GM18511 (cell line): Measurements from ENCODE around the gene DCUN1D1.
A peak's percentile ranks its signal among the peaks of the same experiment; 100 is the strongest.

ENCODE experiments used
- ATAC-seq: cut with Tn5 transposase; IDR thresholded peaks from one replicate; pipeline ENCODE4 v1.9.1; 2021; ENCODE audit warnings: mild to moderate bottlenecking, moderate library complexity; ENCODE audit not compliant: unreplicated experiment

The DCUN1D1 gene

DNA sequence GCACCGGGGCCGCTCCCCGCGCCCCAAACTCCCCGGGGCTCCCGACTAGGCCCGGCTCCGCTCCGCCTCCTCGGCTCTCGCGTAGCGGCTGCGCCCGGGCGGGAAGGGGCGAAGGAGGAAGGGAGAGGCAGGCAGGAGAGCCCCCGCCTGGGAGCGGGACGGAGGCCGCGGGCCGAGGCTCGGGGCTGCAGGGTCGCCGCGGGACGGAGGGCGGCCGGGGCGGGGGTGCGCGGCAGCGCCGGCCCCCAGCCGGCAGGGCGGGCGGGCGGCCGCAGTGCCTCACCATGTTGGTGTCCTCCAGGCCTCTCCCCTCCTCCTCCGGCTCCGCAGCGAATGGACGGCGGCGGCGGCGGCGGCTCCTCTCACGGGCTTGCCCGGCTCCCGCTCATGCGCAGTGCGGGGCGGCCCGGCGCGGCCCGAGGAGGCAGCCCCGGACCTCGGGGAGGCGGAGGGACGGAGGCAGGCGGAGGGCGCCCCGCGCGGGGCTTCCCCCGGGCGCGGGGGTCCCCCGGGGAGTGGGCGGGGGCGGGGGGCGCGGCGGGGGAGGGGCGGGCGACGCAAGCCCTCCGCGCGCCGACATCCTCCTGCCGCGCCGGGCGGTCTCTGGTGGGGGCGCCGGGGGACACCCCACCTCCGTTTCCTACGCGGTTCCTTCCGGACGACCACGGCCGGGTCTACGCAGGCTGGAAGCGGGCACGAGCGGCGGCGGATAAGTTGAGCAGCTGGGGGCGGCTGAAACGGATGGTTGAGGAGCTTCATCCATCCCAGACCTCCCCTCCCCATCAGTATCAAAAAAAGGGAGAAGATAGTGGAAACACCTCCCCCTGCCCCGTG, at the start of gene DCUN1D1:
Gene DCUN1D1, minus strand, starts transcription at position 335 of the 834 bp plus-strand sequence. Its CDS starts 49 bp downstream, at position 286.
- peak; percentile 86 for ATAC-seq

DNA sequence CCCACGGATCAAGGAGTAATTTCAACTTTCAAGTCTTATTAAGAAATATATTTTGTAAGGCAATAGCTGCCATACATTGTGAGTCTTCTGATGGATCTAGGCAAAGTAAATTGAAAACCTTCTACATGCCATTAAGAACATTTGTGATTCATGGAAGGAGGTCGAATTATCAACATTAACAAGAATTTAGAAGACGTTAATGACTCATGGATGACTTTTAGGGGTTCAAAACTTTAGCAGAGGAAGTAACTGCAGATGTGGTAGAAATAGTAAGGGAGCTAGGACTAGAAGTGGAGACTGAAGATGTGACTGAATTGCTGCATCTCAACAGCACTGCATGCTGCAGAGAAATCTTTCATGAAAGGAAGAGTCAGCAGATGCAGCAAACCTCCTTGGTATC, 48.1 kb upstream of the DCUN1D1 start:
- ATAC-seq: no peak

DNA sequence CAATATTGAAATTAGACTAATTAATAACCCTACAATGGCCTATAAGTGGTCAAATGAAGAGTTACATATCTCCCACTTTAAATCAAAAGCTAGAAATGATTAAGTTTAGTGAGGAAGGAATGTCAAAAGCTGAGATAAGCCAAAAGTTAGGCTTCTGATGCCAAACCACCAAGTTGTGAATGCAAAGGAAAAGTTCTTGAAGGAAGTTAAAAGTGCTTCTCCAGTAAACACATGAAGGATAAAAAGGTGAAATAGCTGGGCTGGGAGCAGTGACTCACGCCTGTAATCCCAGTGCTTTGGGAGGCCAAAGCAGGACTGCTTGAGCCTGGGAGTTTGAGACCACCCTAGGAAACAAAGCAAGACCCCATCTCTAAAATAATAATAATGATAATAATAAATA, 46.9 kb upstream of the DCUN1D1 start:
- no peak for ATAC-seq

DNA sequence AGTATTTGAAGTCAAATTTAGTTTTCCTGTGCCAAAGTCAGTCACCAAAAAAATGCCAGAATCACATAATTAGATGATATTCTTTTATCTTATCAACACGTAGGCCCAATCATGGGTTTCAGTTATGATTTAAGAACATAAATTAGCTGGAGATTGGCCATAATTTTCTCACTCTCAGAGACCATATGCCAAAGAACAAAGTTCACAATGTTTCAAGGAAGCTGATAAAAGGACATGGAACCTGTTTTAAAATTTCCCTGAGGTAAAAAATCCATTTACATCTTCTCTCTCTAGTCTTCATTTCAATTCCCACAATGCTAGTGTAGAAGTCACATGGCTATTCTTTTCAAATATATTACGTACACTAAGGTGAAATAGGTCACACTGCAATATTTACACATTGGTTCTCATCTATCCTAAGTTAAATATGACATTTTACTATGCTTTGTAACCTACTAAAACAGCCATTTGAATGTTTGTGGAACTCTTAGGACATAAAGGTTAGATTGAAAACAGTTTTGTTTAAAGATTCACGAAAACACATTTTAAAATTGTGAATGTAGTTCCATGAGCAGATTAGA, 42.7 kb upstream of the DCUN1D1 start:
- no peak for ATAC-seq

DNA sequence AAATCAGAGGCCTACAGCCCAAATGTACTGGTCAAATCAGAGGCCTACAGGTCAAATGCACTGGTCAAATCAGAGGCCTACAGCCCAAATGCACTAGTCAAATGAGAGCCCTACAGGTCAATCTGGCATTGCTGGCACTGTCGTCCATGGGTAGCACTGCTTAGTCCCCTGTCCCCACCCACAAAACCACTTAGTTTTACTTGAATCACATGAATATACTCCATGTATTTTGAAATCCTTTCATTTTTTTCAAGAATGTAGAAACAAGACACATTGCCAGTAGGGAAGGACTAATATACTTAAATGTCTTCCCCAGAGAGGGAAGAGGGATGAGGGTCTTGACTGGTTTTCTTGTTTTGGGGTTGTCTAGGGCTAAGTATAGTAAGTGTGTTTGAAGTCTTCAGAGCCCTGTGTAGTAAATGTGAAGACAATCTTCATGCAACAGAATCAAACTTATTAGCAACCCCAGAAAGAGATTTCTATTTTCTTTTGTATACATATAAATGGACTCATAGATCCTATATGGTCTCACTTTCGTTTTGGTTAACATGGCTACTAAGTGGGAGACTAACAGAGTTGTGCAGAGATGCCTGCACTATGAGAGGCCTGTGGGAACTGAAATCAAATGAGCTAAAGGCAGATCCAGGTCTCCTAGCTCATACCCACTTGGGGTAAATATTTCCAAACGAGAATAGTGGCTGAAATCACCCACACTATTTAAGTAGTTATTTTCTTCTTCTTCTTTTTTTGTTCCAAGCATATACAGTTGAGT, 38.3 kb upstream of the DCUN1D1 start:
- no peak for ATAC-seq

DNA sequence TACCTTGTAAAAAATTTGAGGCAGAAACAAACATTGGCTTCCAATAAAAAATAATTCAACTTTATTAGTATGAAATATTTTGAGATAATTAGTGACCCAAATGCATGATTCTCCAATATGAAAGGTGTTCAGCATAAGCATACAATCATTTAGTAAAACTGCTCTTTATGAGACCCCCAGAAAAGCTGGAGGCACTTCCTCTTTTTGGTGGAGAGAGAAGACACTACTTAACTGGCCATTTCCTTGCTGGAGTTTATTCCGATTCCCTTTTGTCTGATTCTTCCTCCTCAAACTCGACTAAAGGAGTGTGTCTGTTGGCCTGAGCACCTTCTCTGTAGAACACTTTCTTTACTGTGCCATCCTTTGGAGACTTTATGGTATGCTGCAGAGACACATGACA, 34.8 kb upstream of the DCUN1D1 start:
- ATAC-seq: no peak

GRCh38 chr3:183013856-183014255, 33.5 kb upstream of the DCUN1D1 start:
- ATAC-seq: no peak

GRCh38 chr3:183013074-183013473, 32.7 kb upstream of the DCUN1D1 start:
- ATAC-seq: no peak

DNA sequence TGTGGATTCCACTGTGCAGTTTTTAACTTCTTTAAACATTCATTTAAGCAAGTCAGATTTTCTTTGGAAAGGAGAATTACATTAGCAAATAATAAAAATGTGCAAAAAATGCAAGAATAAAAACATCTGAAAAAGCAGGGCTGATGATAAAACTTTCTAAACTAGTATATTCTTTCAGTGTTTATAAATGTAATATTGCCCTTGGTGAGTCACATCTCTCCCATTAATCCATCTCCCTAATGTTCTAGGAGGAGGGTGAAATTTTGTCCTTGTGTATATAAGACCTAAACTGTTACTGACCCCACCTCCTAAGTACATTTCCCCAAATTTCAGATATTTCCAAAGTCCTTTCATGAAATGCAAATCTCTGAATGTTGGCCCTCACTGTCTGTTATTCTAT, 28.5 kb upstream of the DCUN1D1 start:
- no peak for ATAC-seq

GRCh38 chr3:183008303-183008702, 28.0 kb upstream of the DCUN1D1 start:
- no peak for ATAC-seq

GRCh38 chr3:183006396-183007002, 26.2 kb upstream of the DCUN1D1 start:
- no peak for ATAC-seq

DNA sequence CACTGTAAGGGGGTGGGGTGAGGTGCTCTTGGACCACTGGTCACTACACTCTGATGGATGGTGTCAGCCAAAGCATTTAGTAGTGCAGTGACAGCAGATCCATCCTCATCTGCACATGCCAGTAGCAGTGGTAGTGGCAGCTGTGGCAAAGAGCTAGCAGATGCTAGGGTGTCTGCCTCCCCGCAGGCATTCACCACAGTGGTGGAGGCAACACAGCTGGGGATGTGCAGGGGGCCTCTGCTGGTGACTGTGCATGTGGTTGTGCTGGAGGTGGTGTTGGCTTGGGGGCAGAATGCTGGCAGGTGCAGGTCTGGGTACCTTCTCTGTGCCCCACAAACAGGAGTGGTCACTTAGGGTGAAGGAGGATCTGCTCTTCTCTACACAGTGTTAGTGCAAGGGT, 19.4 kb upstream of the DCUN1D1 start:
- ATAC-seq: no peak

- peak; percentile 66 for ATAC-seq
Observed at GRCh38 chr3:182993486-182994201, 13.3 kb upstream of the DCUN1D1 start.

GRCh38 chr3:182989566-182989965, 9.2 kb upstream of the DCUN1D1 start:
- no peak for ATAC-seq

DNA sequence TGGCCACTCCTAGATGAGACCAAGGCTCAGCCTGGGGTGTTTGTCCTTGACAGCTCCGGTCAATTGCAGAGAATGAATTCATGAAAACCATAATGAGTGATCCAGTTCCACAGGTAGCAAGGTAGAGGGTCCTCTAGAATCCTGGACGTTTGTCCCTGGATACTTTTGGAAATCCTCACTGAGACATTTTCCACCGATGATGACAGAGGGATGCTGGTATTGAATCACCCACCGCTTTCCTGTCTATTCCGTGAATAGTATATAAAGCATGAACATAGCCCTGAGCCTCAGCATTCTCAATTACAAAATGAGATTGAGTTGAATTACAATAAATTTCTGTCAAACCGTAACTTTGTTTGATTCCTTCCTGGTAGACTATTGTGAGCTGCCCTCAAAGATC, 5.7 kb upstream of the DCUN1D1 start:
- no peak for ATAC-seq

- no peak for ATAC-seq
Observed at GRCh38 chr3:182983876-182984275, 3.5 kb upstream of the DCUN1D1 start.

DNA sequence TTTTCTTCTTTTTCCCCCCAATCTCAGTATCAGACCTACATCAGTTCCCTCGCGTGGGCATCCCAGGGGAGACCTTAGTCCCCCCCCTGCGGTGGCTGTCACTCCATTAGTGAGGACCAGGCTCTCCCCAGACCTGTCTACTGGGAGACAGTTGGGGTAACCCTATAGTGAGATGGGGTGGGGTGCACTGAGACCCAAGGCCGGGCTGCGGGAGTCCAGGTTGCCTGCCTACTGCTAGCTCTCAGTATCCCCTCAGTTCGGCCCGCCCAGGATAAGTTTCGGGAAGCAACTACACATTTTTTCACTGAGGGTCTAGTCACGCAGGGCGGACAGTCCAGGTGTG, 671 bp upstream of the DCUN1D1 start:
- peak; percentile 3 for ATAC-seq

DNA sequence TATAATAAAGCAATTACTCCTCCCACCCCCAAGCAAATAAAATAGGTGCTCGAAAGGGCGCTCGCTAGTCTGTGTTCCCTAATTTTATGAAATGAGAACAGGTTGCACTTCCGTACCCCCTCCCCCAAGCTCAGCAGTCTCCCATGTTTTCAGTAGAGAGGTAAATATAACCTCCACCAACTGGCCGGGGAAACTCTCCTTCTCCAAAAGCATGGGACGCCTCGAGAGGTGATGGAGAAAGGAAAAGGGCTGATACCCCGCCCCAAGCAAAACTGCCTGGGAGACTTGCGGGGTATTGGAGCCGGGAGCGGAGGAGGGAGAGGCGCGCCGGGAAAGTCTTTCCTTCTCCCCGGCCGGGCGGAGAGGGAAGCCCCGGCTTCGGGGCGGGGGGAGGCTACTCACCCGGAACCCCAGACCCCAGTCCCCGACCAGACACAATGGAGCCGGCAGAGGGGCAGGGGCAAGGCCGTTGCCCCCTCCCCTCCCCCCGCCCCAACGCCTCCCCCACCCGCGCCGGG, 605 bp downstream of the DCUN1D1 start:
- ATAC-seq: peak; percentile 32

DNA sequence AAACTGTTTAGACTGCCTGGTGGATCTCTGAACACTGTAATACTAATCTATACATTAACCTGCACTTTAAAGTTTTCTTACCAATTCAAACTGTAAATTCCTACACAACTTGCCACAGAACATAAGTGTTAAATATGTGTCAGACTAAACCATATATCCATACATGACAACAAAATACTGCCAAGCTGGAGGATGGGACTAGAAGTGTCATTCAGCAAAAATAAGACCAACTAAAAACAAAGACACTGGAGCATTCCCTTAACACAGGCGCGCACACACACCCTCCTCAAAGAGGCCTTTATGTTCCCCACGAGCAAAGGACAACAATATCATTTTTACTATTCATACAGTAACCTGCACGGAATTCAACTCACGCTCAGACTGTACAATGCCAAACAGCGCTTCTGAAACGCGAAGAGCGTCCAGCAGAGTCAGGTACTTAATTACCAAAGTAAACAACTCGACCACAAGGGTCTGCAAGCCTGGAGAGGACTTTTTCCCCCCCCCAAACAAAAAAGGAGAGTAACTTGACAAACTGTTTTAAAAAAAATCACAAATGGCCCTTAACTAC, 1.1 kb downstream of the DCUN1D1 start:
- ATAC-seq: no peak

DNA sequence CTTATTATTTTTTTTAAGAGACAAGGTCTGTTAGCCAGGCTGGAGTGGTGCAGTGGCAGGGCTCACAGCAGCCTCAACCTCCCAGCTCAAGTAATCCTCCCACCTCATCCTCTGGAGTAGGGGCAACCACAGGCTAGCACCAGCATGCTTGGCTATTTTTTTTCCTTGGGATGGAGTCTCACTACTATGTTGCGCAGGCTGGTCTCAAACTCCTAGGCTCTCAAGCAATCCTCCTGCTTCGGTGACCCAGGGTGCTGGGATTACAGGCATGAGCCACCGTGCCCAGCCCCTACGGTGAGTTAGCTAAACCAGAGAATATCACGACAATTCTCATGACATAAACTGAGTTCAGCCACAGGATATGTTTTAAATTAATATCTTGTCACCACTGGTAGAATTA, 2.0 kb downstream of the DCUN1D1 start:
- no peak for ATAC-seq
